ENCODE measurements around the gene TBC1D22A.

The TBC1D22A gene

DNA sequence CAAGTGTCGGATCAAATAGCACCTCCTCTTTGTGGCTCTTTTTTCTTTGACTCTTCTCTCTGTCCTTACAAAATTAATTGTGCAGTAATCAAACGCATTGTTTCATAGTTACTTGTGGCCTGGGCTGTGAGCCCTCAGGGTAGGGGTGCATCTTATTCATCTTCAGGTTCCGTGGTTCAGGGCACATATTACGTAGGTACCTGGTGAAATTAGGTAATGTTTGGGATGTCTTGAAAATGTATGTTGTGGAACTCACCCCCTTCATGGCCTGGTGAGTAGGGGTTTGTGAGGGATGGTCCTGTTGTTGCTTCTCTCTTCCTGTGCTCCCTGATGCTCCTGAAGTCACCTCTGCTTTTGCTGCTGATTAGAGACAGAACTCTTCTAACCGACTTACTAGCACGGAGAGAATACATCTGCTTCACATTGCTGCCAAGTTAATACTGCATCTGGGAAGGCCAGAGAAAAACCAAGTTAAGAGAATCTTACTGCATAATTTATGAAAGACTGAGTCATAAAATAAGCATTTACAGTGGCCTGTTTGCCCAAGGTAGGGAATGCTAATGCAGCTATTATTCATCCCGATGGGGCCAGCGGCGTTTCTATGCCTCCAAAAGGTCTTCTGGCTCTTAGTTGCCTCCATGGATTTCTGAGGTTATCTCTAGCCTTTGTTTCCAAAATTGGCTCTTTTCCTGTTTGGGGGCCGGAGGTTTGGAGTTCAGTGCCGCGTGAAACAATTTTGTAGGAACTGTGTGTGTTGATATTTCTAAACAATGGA is 66.9 kb downstream of the TBC1D22A start:
- in situ Hi-C loops (cut with HindIII; ENCODE audit: low sequenced_read_pairs), result no loop called here

GRCh38 chr22:46829941-46830715 is 67.7 kb downstream of the TBC1D22A start:
- in situ Hi-C loops (cut with HindIII; ENCODE audit: low sequenced_read_pairs), result loop anchor here (5.0 kb wide), 2 partner anchors 43 to 277 kb away; no protein-coding TSS in a partner anchor

DNA sequence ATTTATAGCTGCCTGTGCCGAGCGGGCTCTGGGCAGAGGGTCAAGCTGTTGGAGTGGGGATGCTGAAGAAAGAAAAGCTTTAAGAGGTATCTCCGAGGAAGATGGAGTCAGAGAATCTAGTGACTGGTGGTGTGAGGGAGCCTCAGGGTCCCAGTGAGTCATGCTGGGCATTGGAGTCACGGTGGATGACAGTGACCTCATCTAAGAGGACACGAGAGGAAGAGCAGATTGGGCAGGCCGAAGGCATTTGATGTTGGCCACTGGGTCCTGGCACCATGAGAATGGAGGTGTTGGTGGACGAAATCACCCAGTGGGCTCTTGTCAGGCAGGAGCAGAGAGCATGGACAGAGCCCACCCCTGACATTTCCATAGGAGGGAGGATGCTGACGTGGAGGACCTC is 68.4 kb downstream of the TBC1D22A start:
- in situ Hi-C loops (cut with HindIII; ENCODE audit: low sequenced_read_pairs), result loop anchor here (5.0 kb wide), 2 partner anchors 44 to 276 kb away; no protein-coding TSS in a partner anchor

DNA sequence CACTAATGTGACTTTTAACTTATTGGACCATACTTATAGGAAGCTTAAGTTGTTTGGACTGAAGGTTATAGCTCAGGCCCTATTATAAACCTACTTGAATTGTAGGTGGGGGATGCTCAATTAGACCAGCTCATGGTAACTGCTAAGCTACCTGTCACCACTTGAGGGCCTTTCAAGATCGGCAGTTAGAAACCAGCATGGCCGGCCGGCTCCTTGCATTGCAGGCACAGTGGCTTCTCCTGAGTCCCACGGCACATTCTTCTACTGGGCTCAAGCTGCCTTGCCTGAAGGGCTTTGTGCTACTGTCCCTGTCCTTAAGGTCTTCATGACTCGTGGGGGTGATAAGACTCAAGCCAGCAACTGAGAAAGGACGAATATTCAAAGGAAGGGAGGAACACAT is 70.8 kb downstream of the TBC1D22A start:
- in situ Hi-C loops (cut with HindIII; ENCODE audit: low sequenced_read_pairs), result loop anchor here (5.0 kb wide), 2 partner anchors 46 to 274 kb away; no protein-coding TSS in a partner anchor

DNA sequence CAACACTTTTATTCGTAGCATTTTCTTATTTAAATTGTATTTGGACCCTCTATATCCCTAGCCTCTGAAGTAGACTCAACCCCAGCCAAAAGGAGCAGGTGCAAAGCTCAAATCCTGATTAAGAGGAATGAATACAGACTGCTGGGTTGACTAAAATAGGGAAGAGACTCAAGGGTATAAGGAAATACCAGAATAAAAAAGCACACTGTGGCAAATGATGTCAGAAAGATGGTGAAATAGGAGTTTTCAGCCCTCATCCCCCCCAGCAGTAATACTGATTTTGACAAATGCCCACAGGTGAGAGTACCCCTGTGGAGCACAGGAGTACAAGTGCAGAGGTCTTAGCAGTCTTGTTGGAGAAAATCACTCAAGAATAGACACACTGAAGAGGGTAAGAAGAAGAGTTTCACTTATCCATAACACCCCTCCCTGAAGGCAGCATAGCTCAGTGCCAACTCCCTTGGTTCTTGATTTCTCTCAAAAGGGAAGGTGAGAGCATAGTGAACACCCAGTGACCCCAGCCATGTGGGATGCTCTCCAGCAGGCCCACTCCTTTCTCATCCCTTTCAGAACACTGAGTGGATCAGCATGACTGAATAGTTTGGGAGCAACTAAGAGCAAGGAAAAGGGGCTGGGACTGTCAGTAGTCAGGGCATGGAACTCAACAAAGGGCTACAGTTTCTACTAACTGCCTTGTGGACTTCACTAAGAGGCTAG is 71.7 kb downstream of the TBC1D22A start:
- in situ Hi-C loops (cut with HindIII; ENCODE audit: low sequenced_read_pairs), result loop anchor here (5.0 kb wide), 2 partner anchors 47 to 273 kb away; no protein-coding TSS in a partner anchor

DNA sequence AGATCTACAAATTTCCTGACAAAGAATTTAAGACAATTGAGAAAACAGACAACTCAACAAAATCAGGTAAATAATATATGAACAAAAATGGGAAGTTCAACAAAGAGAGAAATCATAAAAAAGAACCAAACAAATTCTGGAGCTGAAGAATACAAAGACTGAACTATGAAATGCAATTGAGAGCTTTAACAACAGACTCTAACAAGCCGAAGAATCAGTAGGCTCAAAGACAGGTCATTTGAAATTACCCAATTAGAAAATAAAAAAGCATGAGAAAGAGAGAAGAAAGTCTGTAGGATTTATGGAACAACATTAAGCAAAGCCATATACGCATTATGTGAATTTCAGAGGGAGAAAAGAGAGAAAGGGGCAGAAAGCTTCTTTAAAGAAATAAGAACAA is 72.8 kb downstream of the TBC1D22A start:
- in situ Hi-C loops (cut with HindIII; ENCODE audit: low sequenced_read_pairs), result no loop called here

DNA sequence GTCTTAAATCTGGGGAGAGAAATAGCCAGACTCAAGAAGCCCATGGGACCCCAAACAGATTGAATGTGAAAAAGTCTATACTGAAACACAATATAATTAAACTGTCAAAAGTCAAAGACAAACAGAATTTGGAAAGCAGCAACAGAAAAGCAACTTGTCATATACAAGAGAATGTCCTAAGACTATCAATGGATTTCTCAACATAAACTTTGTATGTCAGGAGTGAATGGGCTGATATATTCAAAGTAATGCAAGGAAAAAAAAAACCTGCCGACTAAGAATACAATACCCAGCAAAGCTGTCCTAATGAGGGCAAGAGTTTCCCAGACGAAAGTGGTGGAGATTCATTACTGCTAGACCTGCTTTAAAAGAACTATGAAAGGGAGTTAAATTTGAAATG is 73.2 kb downstream of the TBC1D22A start:
- in situ Hi-C loops (cut with HindIII; ENCODE audit: low sequenced_read_pairs), result no loop called here

DNA sequence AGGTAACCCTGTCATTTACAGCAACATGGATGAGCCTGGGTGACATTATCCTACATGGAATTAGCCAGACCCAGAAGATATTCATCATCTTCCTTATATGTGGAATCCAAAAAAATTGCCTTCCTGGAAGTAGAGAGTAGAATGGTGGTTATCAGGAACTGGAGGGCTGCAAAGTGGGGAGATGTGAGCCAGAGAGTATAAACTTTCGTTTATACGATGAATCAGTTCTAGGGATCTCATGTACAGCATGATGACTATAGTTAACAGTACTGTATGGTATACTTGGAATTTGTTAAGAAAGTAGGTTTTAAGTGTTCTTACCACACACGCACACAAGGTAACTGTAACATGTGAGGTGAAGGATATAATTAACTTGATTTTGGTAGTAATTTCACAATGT is 79.1 kb downstream of the TBC1D22A start:
- in situ Hi-C loops (cut with HindIII; ENCODE audit: low sequenced_read_pairs), result no loop called here

- in situ Hi-C loops (cut with HindIII; ENCODE audit: low sequenced_read_pairs), result no loop called here
Observed at GRCh38 chr22:46842606-46843005, 80.2 kb downstream of the TBC1D22A start.

DNA sequence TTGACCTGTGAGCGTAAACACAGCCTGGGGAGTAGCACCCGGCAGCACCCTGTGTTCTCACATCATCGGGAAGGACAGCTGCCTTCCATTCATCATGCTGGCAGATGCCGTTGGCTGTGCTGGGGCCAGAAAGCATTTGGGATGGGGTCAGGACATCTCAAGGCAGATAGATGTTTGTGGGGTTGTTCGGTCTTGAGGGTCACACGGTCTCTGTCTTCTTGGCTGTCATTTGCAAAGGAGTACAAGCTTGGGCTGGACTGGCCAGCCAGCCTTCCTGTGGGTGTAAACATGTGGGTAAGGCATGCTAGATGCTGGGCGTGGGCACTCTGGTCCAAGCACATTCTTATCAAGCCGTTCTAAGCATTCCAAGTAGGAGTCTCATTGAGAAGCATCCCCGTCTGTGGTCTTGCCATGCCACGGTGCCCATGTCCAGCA is 81.4 kb downstream of the TBC1D22A start:
- in situ Hi-C loops (cut with HindIII; ENCODE audit: low sequenced_read_pairs), result no loop called here

- in situ Hi-C loops (cut with HindIII; ENCODE audit: low sequenced_read_pairs), result no loop called here
Observed at GRCh38 chr22:46844606-46845210, 82.3 kb downstream of the TBC1D22A start.

- in situ Hi-C loops (cut with HindIII; ENCODE audit: low sequenced_read_pairs), result no loop called here
Observed at GRCh38 chr22:46845296-46846149, 83.1 kb downstream of the TBC1D22A start.

DNA sequence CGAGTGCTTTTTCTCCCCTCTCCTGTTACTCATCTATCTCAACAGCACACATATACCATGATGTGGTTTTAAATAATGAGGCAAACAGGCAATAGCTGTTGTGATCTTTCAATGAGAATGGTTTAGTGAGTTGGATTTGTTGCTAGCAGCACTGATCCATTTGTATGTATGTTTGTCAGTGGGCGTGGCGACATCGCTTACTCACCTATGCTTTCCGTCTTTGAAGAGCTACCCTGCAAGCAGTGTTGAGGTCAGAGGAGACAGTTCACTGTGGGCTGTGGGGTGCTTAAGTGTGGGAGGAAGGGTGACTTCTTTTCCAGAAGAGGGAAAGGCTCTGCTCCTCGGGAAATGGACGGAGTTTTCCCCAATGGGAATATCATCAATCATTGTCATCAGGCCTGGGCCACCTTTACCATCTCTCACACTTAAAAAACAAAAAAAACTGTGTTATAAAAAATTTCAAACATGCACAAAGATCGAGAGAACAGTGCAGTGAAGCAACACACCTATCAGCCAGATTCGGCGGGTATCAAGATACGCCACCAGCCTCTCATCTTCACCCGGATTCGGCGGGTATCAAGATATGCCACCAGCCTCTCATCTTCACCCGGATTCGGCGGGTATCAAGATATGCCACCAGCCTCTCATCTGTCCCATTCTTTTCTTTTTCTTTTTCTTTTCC is 83.8 kb downstream of the TBC1D22A start:
- in situ Hi-C loops (cut with HindIII; ENCODE audit: low sequenced_read_pairs), result no loop called here

DNA sequence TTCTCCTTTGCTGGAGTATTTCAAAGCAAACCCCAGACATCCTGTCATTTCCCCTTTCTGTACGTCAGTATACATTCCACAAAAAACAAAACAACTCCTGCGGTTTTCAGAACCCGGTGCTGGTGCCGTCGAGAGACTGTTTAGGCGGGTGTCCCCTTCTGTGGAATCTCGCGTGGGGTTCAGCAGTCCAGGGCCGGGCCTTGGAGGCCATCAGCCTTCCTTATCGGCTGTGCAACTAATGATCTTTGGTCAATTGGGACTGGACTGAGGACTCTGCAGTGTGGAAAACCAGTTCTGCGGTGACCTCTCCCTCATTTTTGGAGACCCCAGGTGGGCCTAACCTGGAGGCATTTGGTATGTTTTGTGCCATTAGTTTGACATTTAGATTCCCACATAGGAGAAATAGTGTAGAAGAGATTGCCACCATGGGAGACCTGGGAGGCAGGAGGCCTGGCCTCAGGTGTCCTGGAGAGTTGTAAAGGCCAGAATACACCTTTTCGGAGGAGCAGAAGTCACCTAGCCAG is 84.4 kb downstream of the TBC1D22A start:
- in situ Hi-C loops (cut with HindIII; ENCODE audit: low sequenced_read_pairs), result no loop called here

GRCh38 chr22:46848197-46848596 is 85.7 kb downstream of the TBC1D22A start:
- in situ Hi-C loops (cut with HindIII; ENCODE audit: low sequenced_read_pairs), result no loop called here

DNA sequence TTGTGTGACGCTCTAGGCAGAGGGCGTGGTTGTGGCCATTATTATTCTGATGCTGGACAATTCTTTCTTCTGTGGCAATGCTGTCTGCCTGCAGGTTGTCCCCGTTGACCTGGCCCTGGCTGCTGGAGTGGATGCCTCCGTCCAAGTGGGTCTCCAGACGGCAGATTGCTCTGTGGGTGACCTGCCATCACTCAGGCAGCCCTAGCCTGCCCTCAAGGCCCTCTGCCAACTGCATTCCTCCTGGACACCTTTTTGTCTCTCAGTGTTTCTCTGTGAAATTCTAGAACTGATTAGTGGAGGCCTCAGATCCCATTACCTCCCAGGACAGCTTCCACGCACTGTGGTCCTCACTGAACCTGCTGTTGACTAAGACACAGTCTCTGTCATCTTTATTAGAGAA is 86.7 kb downstream of the TBC1D22A start:
- in situ Hi-C loops (cut with HindIII; ENCODE audit: low sequenced_read_pairs), result no loop called here

DNA sequence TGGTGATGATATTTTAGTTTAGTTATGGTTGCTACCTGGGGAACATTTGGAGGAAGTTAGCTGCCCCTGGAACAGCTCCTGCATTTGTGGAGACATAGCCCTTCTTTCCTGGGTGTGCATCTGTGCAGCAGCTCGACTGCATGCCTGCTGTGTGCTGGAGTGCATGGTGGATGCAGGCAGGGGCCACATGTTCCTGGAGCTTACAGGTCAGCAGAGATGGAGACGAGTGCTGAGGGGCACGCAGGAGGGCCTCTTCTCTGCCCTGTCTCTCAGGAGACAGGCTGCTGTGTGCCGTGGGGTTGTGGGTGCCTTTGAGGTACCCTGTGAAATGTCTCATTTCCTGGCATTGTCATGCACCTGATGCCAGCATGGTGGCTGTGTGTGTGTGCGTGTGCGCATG is 87.5 kb downstream of the TBC1D22A start:
- in situ Hi-C loops (cut with HindIII; ENCODE audit: low sequenced_read_pairs), result no loop called here

DNA sequence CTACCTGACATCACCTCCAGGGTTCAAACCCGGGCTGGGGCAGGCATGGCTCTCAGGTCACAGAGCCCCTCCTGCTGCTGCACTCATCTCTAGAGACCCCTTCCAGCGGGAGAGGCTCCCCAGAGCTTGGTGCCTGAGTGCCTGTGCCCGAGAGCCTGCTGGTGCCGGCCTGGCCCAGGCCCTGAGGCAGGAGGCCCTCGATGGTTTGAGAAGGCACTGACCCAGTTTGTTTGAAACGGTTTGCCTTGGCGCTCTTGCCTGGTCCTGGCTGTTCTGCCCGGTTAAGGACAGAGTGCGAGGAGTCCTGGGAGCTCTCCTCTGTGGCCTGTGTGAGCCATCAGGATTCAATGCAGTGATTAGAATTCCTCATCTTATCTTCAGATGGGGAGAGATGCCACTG is 88.9 kb downstream of the TBC1D22A start:
- in situ Hi-C loops (cut with HindIII; ENCODE audit: low sequenced_read_pairs), result no loop called here

DNA sequence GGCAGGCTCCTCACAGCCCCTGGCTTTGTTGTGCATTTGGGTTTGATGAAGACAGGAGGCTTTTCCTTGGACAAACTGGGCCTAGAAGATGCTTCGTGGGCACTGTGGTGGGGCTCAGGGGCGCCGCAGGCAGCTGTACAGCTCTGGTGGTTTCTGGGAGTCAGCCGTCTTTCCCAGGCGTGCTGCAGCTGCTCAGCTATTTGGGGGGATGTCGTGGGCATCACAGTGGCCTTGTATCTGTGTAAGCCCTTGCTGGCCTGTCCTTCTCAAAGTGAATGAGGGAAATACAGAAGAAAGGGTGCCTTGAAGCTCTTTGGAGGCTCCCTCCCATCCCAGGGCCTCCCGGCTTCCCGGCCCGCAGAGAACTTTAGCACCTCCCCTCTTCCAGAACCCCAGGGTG is 89.5 kb downstream of the TBC1D22A start:
- in situ Hi-C loops (cut with HindIII; ENCODE audit: low sequenced_read_pairs), result no loop called here
